Stimulated activated CD4-positive, alpha-beta T cell treated with anti-CD3 and anti-CD28 coated beads, Interleukin-4, amount 100 ng/mL, for 48 hours (primary cell): ENCODE results near the gene CST1.

Source experiments
- DNase-seq, 2 donors: peaks; one replicate each; pipeline ENCODE4 v3.0.0-alpha.2; 2020; ENCODE audit warnings: low read depth in 2 of 2

The CST1 gene

DNA sequence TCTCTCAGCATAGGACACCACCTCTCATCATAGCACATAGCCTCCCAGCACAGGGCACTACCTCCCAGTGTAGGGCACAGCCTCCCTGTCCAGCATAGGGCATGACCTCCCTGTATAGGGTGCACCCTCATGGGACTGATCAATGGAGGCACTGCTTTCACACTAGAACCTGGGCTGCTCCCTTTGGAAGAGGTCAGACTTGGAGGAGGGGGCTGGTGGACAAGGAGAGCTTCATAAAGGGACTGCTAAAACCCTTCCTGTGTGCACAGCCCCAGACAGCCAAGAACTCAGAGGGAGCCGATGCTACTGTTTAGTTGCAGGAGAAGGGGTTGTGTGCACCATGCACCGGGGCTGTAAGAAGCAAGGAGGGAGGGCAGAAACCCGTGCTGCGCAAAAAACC is 40.0 kb downstream of the CST1 start:
- DNase-seq, result no peak

DNA sequence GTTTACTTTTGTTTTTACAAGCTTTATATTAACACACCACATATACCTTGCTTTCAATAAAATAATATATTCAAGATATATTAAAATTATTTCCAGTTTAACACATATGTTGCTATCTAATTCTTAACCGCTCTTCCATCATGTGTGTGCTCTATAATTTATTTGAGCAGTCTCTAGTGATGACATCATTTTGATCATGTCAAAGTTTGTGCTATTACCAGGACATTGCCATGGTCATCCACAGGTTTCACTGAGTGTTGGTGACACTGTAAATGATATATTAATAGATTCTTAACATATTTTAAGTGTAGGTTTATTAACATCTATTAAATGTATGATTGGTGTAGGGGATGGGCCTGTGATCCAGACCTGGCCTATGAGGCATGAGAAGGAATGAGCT is 44.8 kb downstream of the CST1 start:
- no peak for DNase-seq

DNA sequence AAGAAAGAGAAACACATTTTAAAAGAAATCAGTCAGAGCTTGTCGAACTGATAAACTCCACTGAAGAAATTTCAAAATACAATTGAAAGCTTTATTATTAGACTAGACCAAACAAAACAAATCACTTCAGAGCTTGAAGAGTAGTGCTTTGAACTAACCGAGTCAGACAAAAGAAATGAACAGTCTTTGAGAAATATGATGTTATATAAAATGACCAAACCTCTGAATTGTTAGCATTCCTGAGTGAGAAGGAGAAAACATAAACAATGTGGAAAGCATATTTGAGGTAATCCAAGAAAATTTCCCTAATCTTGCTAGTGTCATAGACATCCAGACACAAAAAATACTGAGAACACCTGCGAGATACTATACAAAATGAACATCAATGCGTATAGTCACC is 48.7 kb downstream of the CST1 start:
- DNase-seq, result no peak

DNA sequence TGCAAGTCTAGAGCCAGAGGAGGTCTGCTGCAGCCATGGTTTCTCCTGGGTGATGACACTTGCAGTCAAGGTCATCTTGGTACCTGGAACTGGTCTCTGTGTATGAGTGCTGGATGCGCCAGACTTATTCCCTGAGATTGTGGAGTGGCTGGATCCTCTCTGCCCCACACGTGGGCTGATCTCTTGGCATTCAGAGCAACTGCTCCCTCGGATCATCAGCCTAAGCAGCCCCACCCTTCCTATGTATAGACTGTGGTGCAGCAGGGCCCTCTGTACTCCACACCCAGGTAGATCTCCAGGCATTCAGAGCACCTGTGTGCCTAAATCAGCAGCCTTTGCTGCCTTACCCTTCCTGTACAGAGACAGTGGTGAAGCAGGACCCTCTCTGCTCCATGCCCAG is 49.8 kb downstream of the CST1 start:
- DNase-seq, result no peak

DNA sequence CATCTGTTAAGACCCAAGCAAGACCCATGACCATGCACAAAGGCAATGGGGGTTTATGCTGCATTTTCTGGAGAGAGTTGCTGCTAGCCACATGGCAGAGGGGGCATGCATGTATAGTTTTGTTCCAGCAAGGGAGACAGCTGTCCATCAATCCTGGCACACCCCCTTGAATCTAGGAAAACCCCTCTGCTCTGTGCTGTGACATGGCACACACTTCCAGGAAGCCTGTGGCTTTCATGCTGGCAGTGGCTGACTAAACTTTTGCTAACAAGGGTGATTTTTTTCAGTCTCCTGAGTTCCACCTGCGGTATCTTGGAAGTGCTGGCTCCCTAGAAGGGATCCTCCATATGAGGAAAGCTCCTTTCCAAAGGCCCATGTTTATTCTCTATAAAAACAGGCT is 52.8 kb downstream of the CST1 start:
- no peak for DNase-seq
